Measurements from ENCODE around the gene TEKTIP1.

- TF ChIP-seq REST (IDR thresholded peaks at IDR 0.05; ENCODE audit: low read depth) (no peak), EP300 (IDR thresholded peaks at IDR 0.05; ENCODE audit: borderline replicate concordance) (no peak), FOXM1 (IDR thresholded peaks at IDR 0.05; ENCODE audit: borderline replicate concordance, low read depth) (no peak), MAX (IDR thresholded peaks at IDR 0.05) (no peak), NFIC (IDR thresholded peaks at IDR 0.05) (no peak), YY1 (IDR thresholded peaks at IDR 0.05; ENCODE audit: low read depth) (no peak)
Observed at GRCh38 chr19:3519126-3519525, 19.8 kb upstream of the TEKTIP1 start.

Measured in Ishikawa (cell line).